Stimulated activated naive CD4-positive, alpha-beta T cell (primary cell): Measurements from ENCODE around the gene ANKHD1.

ENCODE experiments used
- DNase-seq, 6 experiments: peaks; one replicate each; lab custom pipeline; 2025; lab: John Stamatoyannopoulos, UW

Gene ANKHD1

DNA sequence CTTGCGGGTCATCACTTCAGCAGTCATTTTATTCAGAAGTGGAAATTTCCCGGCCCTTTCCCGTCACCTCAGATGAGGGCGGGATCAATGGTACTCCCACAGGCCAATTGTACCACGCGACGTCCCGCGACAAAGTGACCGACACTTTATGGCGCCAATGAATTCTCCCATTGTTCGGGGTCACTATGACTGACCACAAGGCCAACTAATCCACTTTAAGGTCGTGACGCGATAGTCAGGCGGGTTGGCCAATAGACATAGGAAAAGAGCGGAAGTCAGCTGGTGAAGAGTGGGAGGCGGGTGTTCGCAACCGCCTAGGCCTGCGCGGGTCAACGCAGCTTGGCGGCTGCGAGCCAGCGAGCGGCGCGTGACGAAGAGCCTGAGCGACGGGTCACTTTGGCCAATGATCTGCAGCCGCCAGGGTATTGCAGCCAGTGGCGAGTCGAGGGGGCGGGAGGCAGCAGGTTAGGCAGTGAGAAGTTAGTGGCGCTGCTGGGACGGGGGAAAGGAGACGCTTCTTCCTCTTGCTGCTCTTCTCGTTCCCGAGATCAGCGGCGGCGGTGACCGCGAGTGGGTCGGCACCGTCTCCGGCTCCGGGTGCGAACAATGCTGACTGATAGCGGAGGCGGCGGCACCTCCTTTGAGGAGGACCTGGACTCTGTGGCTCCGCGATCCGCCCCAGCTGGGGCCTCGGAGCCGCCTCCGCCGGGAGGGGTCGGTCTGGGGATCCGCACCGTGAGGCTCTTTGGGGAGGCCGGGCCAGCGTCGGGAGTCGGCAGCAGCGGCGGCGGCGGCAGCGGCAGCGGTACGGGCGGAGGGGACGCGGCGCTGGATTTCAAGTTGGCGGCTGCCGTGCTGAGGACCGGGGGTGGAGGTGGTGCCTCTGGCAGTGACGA is at the start of gene ANKHD1:
Gene ANKHD1, plus strand, starts transcription at position 472 of the 896 bp plus-strand sequence. Its CDS starts 135 bp downstream, at position 607.
- DNase-seq, result peak; percentile 94 to 98 (median 98)

DNA sequence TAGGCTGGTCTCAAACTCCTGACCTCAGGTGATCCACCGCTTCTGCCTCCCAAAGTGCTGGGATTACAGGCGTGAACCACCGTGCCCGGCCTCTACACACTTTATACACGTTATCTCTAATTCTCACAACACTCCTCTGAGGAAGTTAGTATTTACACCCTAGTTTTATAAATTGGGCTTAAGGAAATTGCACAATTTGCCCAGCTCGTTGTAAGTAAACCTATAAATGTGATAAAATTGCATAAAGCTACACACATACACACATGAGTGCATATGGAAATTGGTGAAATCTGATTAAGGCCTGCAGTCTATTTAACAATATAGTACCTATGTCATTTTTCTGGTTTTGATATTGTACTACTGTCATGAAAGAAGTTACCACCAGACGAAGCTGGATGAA is 46.1 kb upstream of the ANKHD1 start:
- no peak for DNase-seq

DNA sequence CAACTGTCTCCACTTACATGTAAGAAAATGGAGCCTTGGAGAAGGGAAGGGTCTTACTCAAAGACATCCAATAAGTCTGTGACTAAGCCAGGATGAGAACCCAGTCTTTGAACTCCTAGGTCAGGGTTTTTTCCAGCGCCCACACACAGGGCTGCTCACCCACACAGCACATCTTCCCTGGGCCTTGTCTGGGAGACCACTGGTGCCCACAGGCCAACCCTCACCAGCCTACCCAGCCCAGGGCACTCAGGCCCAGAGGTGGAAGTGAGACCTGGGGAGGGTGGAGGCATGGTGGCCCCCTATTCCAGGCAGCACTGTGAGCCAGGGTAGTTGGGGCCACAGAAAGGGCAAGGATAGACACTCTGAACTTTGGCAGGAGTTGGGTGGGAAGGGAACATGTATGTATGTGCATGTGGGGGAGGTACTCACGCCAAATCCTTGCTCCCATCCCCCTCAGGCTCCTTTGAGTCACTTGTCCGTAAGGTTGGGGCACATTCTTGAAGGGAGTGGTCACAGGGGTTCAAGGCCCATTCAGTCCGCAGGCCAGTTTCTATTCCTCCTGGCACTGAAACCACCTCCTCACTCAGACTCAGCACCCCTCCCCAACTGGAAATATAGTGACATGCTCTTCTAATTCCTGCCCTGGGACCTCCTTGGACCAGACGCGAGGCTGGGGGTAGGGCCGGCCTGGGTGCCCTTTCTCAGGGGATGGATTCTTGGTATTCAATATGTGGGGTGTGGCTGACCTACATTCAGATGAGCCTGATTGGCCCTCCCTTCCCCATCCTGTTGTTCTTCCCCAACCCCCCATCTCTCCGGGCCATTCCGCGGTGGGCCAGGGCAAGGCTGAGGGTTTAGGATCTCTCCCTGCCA is 44.5 kb upstream of the ANKHD1 start:
- DNase-seq, result no peak

DNA sequence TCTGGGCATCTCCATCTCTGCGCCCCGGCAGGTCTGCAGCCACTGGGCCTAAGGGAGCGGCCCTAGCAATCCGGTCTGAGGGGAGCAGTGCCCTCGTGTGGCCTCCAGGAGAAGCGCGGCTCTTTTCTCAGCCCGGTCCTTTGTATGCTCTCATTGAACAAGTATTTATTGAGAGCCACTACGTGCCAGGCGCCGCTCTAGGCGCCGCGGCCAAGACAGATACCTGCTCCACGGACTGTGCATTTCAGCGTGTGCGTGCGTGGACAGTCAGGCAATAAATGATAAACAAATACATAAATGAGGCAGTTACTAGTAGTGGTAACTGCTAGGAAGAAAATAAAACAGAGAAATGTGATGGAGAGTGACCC is 43.9 kb upstream of the ANKHD1 start:
- DNase-seq, result peak; percentile 34 to 59 (median 46)

GRCh38 chr5:140358738-140359310 is 42.8 kb upstream of the ANKHD1 start:
- DNase-seq, result no peak

DNA sequence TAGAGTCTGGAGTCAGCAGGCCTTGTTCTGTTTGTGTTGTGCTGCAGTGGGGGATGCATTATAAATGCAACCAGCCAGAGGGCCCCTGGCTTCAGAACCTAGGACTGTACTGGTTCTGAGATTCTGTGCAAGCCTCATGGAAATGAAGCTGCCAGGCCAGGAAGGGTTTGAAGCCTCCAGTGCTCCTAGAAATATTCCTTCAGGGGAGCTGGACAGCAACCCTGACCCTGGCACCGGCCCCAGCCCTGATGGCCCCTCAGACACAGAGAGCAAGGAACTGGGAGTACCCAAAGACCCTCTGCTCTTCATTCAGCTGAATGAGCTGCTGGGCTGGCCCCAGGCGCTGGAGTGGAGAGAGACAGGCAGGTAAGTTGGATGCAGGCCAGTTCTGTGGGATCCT is 41.5 kb upstream of the ANKHD1 start, which contains the start of gene SLC4A9:
Gene SLC4A9, plus strand, starts transcription at position 94 of the 400 bp plus-strand sequence. Its CDS starts 43 bp downstream, at position 137.
- DNase-seq, result no peak

GRCh38 chr5:140360681-140361479 is 40.8 kb upstream of the ANKHD1 start:
- DNase-seq, result no peak

- DNase-seq, result no peak
Observed at GRCh38 chr5:140361901-140362300, 39.7 kb upstream of the ANKHD1 start.

DNA sequence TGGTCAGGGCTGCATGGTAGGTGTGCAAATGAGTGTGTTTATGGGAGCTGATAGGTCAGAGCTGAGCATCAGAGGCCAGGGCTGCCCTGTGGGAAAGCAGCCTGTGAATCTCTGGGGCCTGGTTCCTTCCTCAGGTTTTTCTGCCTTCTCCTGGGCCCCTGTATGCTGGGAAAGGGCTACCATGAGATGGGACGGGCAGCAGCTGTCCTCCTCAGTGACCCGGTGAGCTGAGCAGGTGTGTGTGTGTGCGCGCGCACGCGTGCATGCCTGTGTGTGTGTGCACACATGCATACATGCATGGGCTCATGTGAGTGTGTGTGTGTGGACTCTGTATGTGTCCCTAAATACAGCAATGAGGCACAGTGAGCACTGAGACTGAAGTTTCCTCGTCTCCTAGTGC is 39.3 kb upstream of the ANKHD1 start:
- DNase-seq, result no peak

DNA sequence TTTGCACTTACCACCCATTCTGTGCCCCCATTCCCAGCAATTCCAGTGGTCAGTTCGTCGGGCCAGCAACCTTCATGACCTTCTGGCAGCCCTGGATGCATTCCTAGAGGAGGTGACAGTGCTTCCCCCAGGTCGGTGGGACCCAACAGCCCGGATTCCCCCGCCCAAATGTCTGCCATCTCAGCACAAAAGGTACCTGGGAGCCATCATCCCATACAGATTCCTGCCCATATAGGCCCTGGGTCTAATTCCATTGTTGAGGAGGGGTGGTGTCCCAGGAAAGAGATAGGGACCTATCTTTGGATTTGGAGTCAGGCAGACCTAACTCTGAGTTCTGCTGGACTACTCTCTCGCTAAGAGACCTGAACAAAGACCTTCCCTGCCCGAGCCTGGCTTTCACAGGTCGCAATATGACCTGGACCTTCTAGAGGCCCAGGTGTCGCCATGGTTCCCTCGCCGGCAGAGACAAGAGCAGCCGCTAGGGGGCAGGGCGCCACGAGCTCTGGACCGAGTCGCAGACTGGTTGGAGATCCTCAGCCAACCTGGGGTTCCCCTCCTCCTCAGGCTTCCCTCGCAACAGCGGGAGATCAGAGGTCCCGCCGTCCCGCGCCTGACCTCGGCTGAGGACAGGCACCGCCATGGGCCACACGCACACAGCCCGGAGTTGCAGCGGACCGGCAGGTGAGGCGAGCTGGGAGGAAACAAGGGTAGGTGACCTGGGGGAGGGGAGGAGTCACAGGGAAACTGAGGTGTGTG is 38.6 kb upstream of the ANKHD1 start:
- DNase-seq, result peak; percentile 49 to 81 (median 68)

- DNase-seq, result no peak
Observed at GRCh38 chr5:140363631-140364471, 37.8 kb upstream of the ANKHD1 start.

DNA sequence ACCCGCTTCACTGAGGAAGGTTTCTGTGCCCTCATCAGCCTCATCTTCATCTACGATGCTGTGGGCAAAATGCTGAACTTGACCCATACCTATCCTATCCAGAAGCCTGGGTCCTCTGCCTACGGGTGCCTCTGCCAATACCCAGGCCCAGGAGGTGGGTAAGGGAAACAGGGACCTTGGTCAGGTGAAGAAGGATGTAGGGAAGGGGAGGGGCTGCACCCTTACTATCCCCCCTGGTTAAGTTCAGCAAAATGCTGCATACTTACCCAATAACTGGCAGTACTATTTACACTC is 37.2 kb upstream of the ANKHD1 start:
- no peak for DNase-seq

DNA sequence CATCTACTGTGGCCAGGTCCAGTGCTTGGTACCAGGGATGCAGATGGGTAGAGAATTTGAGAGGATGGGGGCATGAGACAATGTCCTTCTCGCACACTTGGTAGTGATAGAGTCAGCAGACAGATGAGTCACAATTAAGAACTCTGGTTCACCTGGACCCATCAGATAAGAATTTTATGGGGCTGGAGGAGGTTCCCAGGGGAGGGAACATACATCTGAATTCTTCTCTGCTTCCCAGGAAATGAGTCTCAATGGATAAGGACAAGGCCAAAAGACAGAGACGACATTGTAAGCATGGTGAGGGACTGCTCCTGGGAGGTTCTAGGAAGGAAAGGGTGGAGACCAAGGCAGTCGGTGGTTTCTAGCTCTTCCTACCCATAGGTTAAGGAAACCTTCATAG is 36.4 kb upstream of the ANKHD1 start:
- DNase-seq, result no peak

DNA sequence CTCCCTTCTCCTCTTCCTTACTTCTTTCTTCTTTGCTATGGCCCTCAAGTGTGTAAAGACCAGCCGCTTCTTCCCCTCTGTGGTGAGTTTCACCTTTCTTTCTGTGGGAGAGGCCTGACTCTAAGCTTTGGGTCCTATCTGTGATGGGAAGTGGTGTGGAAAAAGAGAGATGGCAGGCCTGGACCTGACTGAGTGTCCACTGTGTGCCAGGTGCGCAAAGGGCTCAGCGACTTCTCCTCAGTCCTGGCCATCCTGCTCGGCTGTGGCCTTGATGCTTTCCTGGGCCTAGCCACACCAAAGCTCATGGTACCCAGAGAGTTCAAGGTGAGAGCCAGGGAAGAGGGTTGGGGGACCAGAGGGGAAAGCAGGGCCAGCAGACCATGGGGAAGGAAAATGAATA is 35.7 kb upstream of the ANKHD1 start:
- DNase-seq, result no peak

GRCh38 chr5:140366589-140367255 is 34.9 kb upstream of the ANKHD1 start:
- no peak for DNase-seq

DNA sequence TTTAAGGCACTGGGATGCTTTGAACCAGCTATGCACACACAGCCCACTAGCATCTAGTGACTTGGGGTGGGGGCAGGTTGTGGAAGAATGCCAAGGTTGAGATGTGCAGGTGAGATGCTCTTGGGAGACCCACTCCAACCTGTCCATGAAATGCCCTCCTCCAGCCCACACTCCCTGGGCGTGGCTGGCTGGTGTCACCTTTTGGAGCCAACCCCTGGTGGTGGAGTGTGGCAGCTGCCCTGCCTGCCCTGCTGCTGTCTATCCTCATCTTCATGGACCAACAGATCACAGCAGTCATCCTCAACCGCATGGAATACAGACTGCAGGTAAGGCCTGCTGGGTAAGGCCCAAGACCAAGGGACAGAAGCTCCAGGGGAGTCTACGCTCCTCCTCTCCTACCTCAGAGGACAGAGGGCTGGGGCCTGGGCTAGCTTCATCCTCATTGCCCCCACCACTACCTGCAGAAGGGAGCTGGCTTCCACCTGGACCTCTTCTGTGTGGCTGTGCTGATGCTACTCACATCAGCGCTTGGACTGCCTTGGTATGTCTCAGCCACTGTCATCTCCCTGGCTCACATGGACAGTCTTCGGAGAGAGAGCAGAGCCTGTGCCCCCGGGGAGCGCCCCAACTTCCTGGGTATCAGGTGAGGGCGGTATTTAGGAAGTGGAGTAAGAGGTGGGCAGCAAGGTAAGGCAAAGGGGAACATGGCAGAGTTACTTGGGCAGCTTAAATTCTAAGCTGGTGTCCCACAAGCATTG is 34.2 kb upstream of the ANKHD1 start:
- no peak for DNase-seq

DNA sequence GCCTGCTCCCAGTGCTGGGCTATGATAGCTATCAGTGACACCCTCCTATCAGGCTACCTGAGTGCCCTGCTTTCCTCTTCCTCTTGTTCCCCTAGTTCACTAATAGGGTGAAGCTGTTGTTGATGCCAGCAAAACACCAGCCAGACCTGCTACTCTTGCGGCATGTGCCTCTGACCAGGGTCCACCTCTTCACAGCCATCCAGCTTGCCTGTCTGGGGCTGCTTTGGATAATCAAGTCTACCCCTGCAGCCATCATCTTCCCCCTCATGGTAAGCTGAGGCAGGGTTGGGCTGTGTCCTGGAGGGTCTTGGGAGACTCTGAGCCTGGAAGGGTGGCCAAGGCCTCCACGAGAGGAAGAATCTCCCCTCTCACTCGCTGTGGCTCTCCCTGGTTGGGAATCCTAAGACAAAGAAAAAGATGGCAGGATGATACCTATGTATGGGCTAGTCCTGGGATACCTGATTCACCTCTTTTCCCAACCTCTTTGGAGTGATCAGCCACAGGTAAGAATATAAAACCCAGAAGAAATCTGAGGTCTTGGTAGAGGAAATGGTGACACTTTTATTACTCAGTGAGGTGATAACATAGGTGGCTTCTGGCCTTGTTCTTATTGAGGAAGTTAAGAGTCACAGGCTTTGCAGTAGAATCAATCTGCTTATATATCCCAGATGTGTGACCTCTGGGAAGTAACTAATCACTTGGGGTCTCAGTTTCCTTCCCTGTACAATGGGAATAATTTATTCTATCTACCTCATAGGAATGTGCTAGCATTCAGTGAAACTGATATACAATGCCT is 30.1 kb upstream of the ANKHD1 start:
- no peak for DNase-seq

DNA sequence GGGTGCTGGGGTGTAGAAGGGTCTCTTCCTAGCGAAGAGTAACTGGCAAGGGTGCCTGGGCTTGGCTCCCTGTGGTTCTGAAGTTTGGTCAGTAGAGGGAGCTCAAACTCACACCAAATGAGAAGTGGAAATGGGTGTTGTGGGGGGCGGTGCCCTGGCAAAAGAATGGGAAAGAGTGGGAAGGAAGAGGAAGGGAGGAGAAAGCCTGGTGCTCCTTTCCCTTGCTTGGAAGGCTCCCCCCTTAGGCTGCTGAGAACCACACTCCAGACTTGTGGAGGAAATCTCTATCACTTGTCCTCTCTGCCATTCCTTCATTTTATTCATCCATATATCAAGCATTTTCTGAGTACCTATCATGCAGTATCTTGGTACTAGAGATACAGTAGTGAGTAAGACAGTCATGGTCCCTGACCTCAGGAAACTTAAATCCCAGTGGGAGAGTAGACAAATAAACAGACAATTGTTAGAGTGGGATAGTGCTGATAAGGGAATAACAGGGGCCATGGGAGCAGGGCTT is 28.6 kb upstream of the ANKHD1 start:
- DNase-seq, result peak in 4 of 6 experiments; percentile 9 to 47 (median 15)
